NT2/D1 (cell line): ENCODE results near the gene ZNF358.

Experiments used
- SUZ12 ChIP-seq: IDR thresholded peaks from 2 replicates; pipeline ENCODE4 v1.6.1; 2011; ENCODE audit not compliant: insufficient read length, insufficient read depth; ENCODE audit errors: extremely low read depth
- YY1 ChIP-seq: IDR thresholded peaks from 2 replicates; pipeline ENCODE4 v1.6.1; 2011; ENCODE audit not compliant: insufficient read length, insufficient read depth
- ZNF274 ChIP-seq: IDR thresholded peaks from 2 replicates; pipeline ENCODE4 v1.6.1; 2011; ENCODE audit warnings: mild to moderate bottlenecking, low read depth, low read length

DNA sequence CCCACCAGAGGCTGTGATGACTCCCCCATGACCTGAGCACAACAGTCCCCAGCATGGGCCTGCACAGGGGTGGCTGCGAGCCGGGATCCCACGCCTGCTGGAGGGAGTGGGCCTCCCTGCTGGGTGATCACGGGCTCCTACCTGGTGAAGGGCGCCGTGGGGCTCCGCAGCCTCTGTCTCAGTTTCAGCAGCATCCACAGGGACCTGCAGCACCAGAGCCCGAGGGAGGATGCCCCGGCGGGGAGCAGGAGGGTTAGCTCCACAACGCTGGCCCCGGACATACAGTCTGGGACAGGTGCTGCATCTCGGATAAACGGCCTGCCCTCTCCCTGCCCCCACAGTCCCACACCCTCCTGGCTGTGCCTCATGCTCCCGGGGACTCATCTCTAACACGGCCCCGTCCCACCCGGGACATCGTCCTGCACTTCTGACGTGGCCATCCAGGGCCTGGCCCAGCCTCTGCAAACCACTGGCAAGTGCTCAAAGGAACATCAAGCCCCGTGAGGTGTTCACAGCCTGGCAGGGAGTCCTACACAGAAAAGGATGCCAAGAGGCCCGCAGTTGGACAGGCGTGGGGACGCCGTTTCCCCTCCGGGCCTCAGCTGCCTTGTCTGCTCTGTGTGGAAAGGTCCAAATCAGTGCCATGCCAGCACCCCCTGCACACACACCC lies 37.6 kb upstream of the ZNF358 start:
- TF ChIP-seq YY1 = no peak
- TF ChIP-seq ZNF274 = no peak
- TF ChIP-seq SUZ12 = no peak
